HEK293 (cell line): Measurements from ENCODE around the gene AKT1.

Experiments used
- AEBP2 ChIP-seq: fragments of 450-650 bp; formaldehyde crosslinking; IDR thresholded peaks from 2 replicates; pipeline ENCODE4 v1.5.1; 2016; ENCODE audit warnings: missing biosample characterization, missing genetic modification characterization, borderline replicate concordance
- BCL11B ChIP-seq: fragments of 450-650 bp; formaldehyde crosslinking; IDR thresholded peaks from 2 replicates; pipeline ENCODE4 v1.5.1; 2016; ENCODE audit warnings: low read depth, missing biosample characterization, missing genetic modification characterization
- CTCF ChIP-seq: fragments of 450-650 bp; formaldehyde crosslinking; IDR thresholded peaks from 2 replicates; pipeline ENCODE4 v1.5.1; 2016; ENCODE audit warnings: missing biosample characterization, missing genetic modification characterization
- INSM2 ChIP-seq: fragments of 450-650 bp; formaldehyde crosslinking; IDR thresholded peaks from 2 replicates; pipeline ENCODE4 v1.5.1; 2016; ENCODE audit warnings: missing biosample characterization, missing genetic modification characterization
- KLF8 ChIP-seq: fragments of 450-650 bp; formaldehyde crosslinking; IDR thresholded peaks from 2 replicates; pipeline ENCODE4 v1.5.1; 2016; ENCODE audit warnings: missing biosample characterization, missing genetic modification characterization
- RBAK ChIP-seq: fragments of 450-650 bp; formaldehyde crosslinking; IDR thresholded peaks from 2 replicates; pipeline ENCODE4 v1.5.1; 2016; ENCODE audit warnings: missing biosample characterization, missing genetic modification characterization
- REPIN1 ChIP-seq: fragments of 450-650 bp; formaldehyde crosslinking; IDR thresholded peaks from 2 replicates; pipeline ENCODE4 v1.5.1; 2017; ENCODE audit warnings: missing biosample characterization, missing genetic modification characterization, low read depth
- SALL2 ChIP-seq: fragments of 450-650 bp; formaldehyde crosslinking; IDR thresholded peaks from 2 replicates; pipeline ENCODE4 v1.5.0; 2017; ENCODE audit warnings: missing biosample characterization, mild to moderate bottlenecking, missing genetic modification characterization, borderline replicate concordance
- SP3 ChIP-seq: fragments of 450-650 bp; formaldehyde crosslinking; IDR thresholded peaks from 2 replicates; pipeline ENCODE4 v1.5.1; 2016; ENCODE audit warnings: missing biosample characterization, missing genetic modification characterization
- ZBTB26 ChIP-seq: fragments of 450-650 bp; formaldehyde crosslinking; optimal IDR thresholded peaks from 2 replicates; pipeline ENCODE3; 2016; ENCODE audit warnings: missing biosample characterization, mild to moderate bottlenecking, missing genetic modification characterization
- ZFP69B ChIP-seq: fragments of 450-650 bp; formaldehyde crosslinking; IDR thresholded peaks from 2 replicates; pipeline ENCODE4 v1.5.1; 2016; ENCODE audit warnings: missing biosample characterization, missing genetic modification characterization
- ZNF133 ChIP-seq: fragments of 450-650 bp; formaldehyde crosslinking; IDR thresholded peaks from 2 replicates; pipeline ENCODE4 v1.5.1; 2016; ENCODE audit warnings: missing biosample characterization, missing genetic modification characterization
- ZNF266 ChIP-seq: fragments of 450-650 bp; formaldehyde crosslinking; IDR thresholded peaks from 2 replicates; pipeline ENCODE4 v1.5.1; 2016; ENCODE audit warnings: missing biosample characterization, missing genetic modification characterization, low read depth
- ZNF274 ChIP-seq, 2 experiments: fragments of 200-500 bp in 1 of 2; fragments of 450-650 bp in 1 of 2; sonication (Bioruptor generic) in 1 of 2; formaldehyde crosslinking in 1 of 2; IDR thresholded peaks; 2 replicates each; pipeline versions ENCODE4 v1.5.1 to v1.6.1; 2014 to 2016; ENCODE audit warnings: borderline replicate concordance in 1 of 2, inconsistent platforms in 1 of 2, low read length in 1 of 2, missing biosample characterization in 1 of 2, missing genetic modification characterization in 1 of 2
- ZNF302 ChIP-seq: fragments of 450-650 bp; formaldehyde crosslinking; IDR thresholded peaks from 2 replicates; pipeline ENCODE4 v1.5.1; 2016; ENCODE audit warnings: missing biosample characterization, missing genetic modification characterization, low read depth
- ZNF362 ChIP-seq: fragments of 450-650 bp; formaldehyde crosslinking; IDR thresholded peaks from 2 replicates; pipeline ENCODE4 v1.5.1; 2016; ENCODE audit warnings: missing biosample characterization, missing genetic modification characterization
- ZNF366 ChIP-seq: fragments of 450-650 bp; formaldehyde crosslinking; conservative IDR thresholded peaks from 2 replicates; pipeline ENCODE4 v1.5.1; 2016; ENCODE audit warnings: missing biosample characterization, missing genetic modification characterization
- ZNF391 ChIP-seq: fragments of 450-650 bp; formaldehyde crosslinking; IDR thresholded peaks from 2 replicates; pipeline ENCODE4 v1.5.1; 2016; ENCODE audit warnings: low read depth, missing biosample characterization, missing genetic modification characterization, borderline replicate concordance
- ZNF404 ChIP-seq: fragments of 450-650 bp; formaldehyde crosslinking; IDR thresholded peaks from 2 replicates; pipeline ENCODE4 v1.5.1; 2017; ENCODE audit warnings: missing biosample characterization, missing genetic modification characterization
- ZNF514 ChIP-seq: fragments of 450-650 bp; formaldehyde crosslinking; IDR thresholded peaks from 2 replicates; pipeline ENCODE4 v1.5.1; 2016; ENCODE audit warnings: missing biosample characterization, missing genetic modification characterization
- ZNF530 ChIP-seq: fragments of 450-650 bp; formaldehyde crosslinking; IDR thresholded peaks from 2 replicates; pipeline ENCODE4 v1.5.1; 2016; ENCODE audit warnings: low read depth, missing biosample characterization, missing genetic modification characterization
- ZNF580 ChIP-seq: fragments of 450-650 bp; formaldehyde crosslinking; IDR thresholded peaks from 2 replicates; pipeline ENCODE4 v1.5.1; 2016; ENCODE audit warnings: missing biosample characterization, missing genetic modification characterization
- ZNF645 ChIP-seq: fragments of 450-650 bp; formaldehyde crosslinking; IDR thresholded peaks from 2 replicates; pipeline ENCODE4; 2016; ENCODE audit warnings: missing biosample characterization, missing genetic modification characterization
- ZNF660 ChIP-seq: fragments of 450-650 bp; IDR thresholded peaks from 2 replicates; pipeline ENCODE4 v1.5.1; 2018; ENCODE audit warnings: missing biosample characterization, mild to moderate bottlenecking, missing genetic modification characterization
- ZNF704 ChIP-seq: fragments of 450-650 bp; formaldehyde crosslinking; IDR thresholded peaks from 2 replicates; pipeline ENCODE4 v1.5.1; 2016; ENCODE audit warnings: missing biosample characterization, missing genetic modification characterization
- ZNF707 ChIP-seq: fragments of 450-650 bp; formaldehyde crosslinking; IDR thresholded peaks from 2 replicates; pipeline ENCODE4 v1.5.1; 2016; ENCODE audit warnings: missing biosample characterization, missing genetic modification characterization
- ZNF777 ChIP-seq: fragments of 450-650 bp; formaldehyde crosslinking; IDR thresholded peaks from 2 replicates; pipeline ENCODE4 v1.5.1; 2017; ENCODE audit warnings: missing biosample characterization, missing genetic modification characterization, borderline replicate concordance
- ZNF792 ChIP-seq: fragments of 450-650 bp; formaldehyde crosslinking; IDR thresholded peaks from 2 replicates; pipeline ENCODE4 v1.5.1; 2016; ENCODE audit warnings: missing biosample characterization, missing genetic modification characterization

AKT1 gene

GRCh38 chr14:104800771-104801519 lies 5.4 kb upstream of the AKT1 start, which contains the start of gene ZBTB42 (continued):
- TF ChIP-seq ZNF391 (tag by site-specific recombination) (no peak), RBAK (tag by site-specific recombination) (no peak), ZFP69B (tag by site-specific recombination) (no peak), SALL2 (no peak), ZNF580 (tag by site-specific recombination) (no peak), ZNF362 (no peak), ZNF266 (tag by site-specific recombination) (no peak), CTCF (tag by site-specific recombination) (0 out of 2 replicates have a peak, but pooled peaks have one; percentile 14), KLF8 (tag by site-specific recombination) (peak; percentile 18; the same call in 1 of the 2 replicates), ZNF660 (tag by site-specific recombination) (no peak), BCL11B (tag by site-specific recombination) (no peak), REPIN1 (no peak), ZNF792 (tag by site-specific recombination) (no peak), ZNF707 (tag by site-specific recombination) (no peak), ZNF530 (tag by site-specific recombination) (no peak), ZNF274 (IDR thresholded peaks at IDR 0.05; ENCODE audit: low read length) (no peak), ZNF274 (tag by site-specific recombination; IDR thresholded peaks at IDR 0.05; ENCODE audit: borderline replicate concordance) (no peak), AEBP2 (tag by site-specific recombination) (no peak), ZBTB26 (peak; percentile 90), ZNF704 (tag by site-specific recombination) (no peak), ZNF645 (no peak), ZNF777 (tag by site-specific recombination) (peak; percentile 22; the same call in 1 of the 2 replicates), ZNF302 (no peak), ZNF404 (no peak), ZNF366 (no peak), INSM2 (tag by site-specific recombination) (0 out of 2 replicates have a peak, but pooled peaks have one; percentile 21), SP3 (tag by site-specific recombination) (no peak; the same call in 1 of the 2 replicates), ZNF514 (tag by site-specific recombination) (no peak), ZNF133 (tag by site-specific recombination) (no peak)
